HepG2 (cell line): ENCODE measurements around the gene KRT13. TPM values are rescaled to one million over a fixed set of nuclear protein-coding genes. Genes with fewer than 3 reads are reported as not detected.

Experiments used
- ATAC-seq: fragments of 200-7000 bp; cut with Tn5 transposase; 3 replicates; pipeline ENCODE4 v1.9.1; 2020; ENCODE audit warnings: mild to moderate bottlenecking, moderate library complexity
- BruUV-seq: library from RNA; stranded (reverse); fragments of 400-500 nt; replicated peaks from 2 replicates; lab custom pipeline; 2021; lab: Mats Ljungman, UMichigan
- CTCF ChIA-PET: fragments of 300-600 bp; formaldehyde crosslinking; extraction: SDS; loops from one replicate; lab custom pipeline; 2021; ENCODE audit warnings: low total read pairs, inconsistent platforms, low intra/inter-chr PET ratio; lab: Yijun Ruan, JAX
- POLR2A ChIA-PET: fragments of 350-600 bp; sonication (Branson Sonifier 250); formaldehyde crosslinking; loops from one replicate; lab custom pipeline; 2020; ENCODE audit warnings: antibody characterized with exemption, inconsistent platforms; lab: Yijun Ruan, JAX
- DNase-seq: peaks from one replicate; pipeline ENCODE4 v3.0.0-alpha.2; 2015; ENCODE audit warnings: low spot score
- FAIRE-seq: peaks from 3 replicates; lab custom pipeline; 2011; peaks lifted over from hg19 to GRCh38; lab: Jason Lieb, UNC
- H2AFZ ChIP-seq: one replicate; pipeline ENCODE4 v1.6.1; 2011; ENCODE audit warnings: low read length, inconsistent platforms
- H3K27ac ChIP-seq: fragments of 300-600 bp; 3 replicates; pipeline ENCODE4 v1.8.0; 2011; ENCODE audit warnings: mixed run types, mild to moderate bottlenecking, mixed read lengths, low read length, inconsistent platforms; ENCODE audit not compliant: insufficient read depth; ENCODE audit errors: extremely low read length
- H3K27me3 ChIP-seq, 2 experiments: fragments of 200-600 bp in 1 of 2; 2 replicates in 1 of 2; 3 replicates in 1 of 2; pipeline versions ENCODE4 v1.6.0 to v1.8.0; 2011; ENCODE audit warnings: low read length in 2 of 2, mild to moderate bottlenecking in 2 of 2, moderate library complexity in 2 of 2, inconsistent platforms in 1 of 2; ENCODE audit not compliant: insufficient read depth in 2 of 2, control insufficient read depth in 1 of 2
- H3K36me3 ChIP-seq, 2 experiments: fragments of 200-600 bp in 1 of 2; replicated peaks in 1 of 2; 2 replicates in 1 of 2; 3 replicates in 1 of 2; pipeline versions ENCODE4 v1.5.1 to v1.8.0; 2011; ENCODE audit warnings: low read length in 2 of 2, inconsistent platforms in 1 of 2; ENCODE audit not compliant: insufficient read depth in 2 of 2, control insufficient read depth in 1 of 2
- H3K4me1 ChIP-seq: 2 replicates; pipeline ENCODE4 v1.5.1; 2012; ENCODE audit warnings: low read length, inconsistent platforms; ENCODE audit not compliant: insufficient read depth
- H3K4me2 ChIP-seq: 2 replicates; pipeline ENCODE4 v1.6.0; 2011; ENCODE audit warnings: low read depth, low read length, inconsistent platforms
- H3K4me3 ChIP-seq, 3 experiments: fragments of 200-600 bp in 1 of 3; sonication (generic), shearing (Covaris generic) in 1 of 3; replicated peaks in 1 of 3; 2 replicates each; pipeline ENCODE4 v1.5.1; 2011 to 2016; ENCODE audit warnings: low read length in 3 of 3, inconsistent platforms in 2 of 3, low read depth in 2 of 3, mild to moderate bottlenecking in 2 of 3, control low read depth in 1 of 3, mixed read lengths in 1 of 3; ENCODE audit not compliant: insufficient read depth in 1 of 3
- H3K79me2 ChIP-seq: one replicate; pipeline ENCODE4 v1.6.1; 2011; ENCODE audit warnings: low read length, inconsistent platforms; ENCODE audit not compliant: insufficient read depth
- H3K9ac ChIP-seq: 2 replicates; pipeline ENCODE4 v1.6.0; 2011; ENCODE audit warnings: mild to moderate bottlenecking, low read depth, low read length, inconsistent platforms; ENCODE audit not compliant: insufficient read depth
- H3K9me3 ChIP-seq: 2 replicates; pipeline ENCODE4 v1.5.1; 2012; ENCODE audit warnings: mild to moderate bottlenecking, low read length
- H4K20me1 ChIP-seq: 2 replicates; pipeline ENCODE4 v1.6.0; 2011; ENCODE audit warnings: inconsistent platforms, mild to moderate bottlenecking, low read length, moderate library complexity; ENCODE audit not compliant: insufficient read depth
- BCL3 ChIP-seq: sonication (generic); formaldehyde crosslinking; IDR thresholded peaks from 2 replicates; pipeline ENCODE4 v1.5.1; 2020; ENCODE audit warnings: mild to moderate bottlenecking, missing genetic modification reagents, moderate library complexity
- CENPBD1 ChIP-seq: sonication (generic); formaldehyde crosslinking; IDR thresholded peaks from 2 replicates; pipeline ENCODE4 v1.8.0; 2022; ENCODE audit warnings: missing genetic modification reagents, low read depth, mild to moderate bottlenecking, borderline replicate concordance
- CREB1 ChIP-seq, 2 experiments: fragments of 450-650 bp in 1 of 2; IDR thresholded peaks; 2 replicates each; pipeline ENCODE4 v1.6.1; 2016 to 2017; ENCODE audit warnings: control low read depth in 1 of 2, mild to moderate bottlenecking in 1 of 2, missing compliant biosample characterization in 1 of 2, missing genetic modification characterization in 1 of 2
- ESRRA ChIP-seq: sonication (generic); formaldehyde crosslinking; IDR thresholded peaks from 2 replicates; pipeline ENCODE4 v1.5.1; 2020; ENCODE audit warnings: mild to moderate bottlenecking, low read depth, missing genetic modification reagents
- HOXA7 ChIP-seq: sonication (generic); formaldehyde crosslinking; IDR thresholded peaks from 2 replicates; pipeline ENCODE4 v1.8.1; 2022; ENCODE audit warnings: mild to moderate bottlenecking, missing genetic modification reagents, moderate library complexity
- KAT2B ChIP-seq: fragments of 150-350 bp; IDR thresholded peaks from 2 replicates; pipeline ENCODE4 v1.6.1; 2014; ENCODE audit warnings: low read depth, low read length, borderline replicate concordance
- KAT7 ChIP-seq: IDR thresholded peaks from 2 replicates; pipeline ENCODE4 v1.6.1; 2018; ENCODE audit warnings: borderline replicate concordance, missing compliant biosample characterization
- NR2F6 ChIP-seq, 2 experiments: IDR thresholded peaks; 2 replicates each; pipeline ENCODE4 v1.6.1; 2016; ENCODE audit warnings: antibody characterized with exemption in 1 of 2, mild to moderate bottlenecking in 1 of 2
- SRSF1 ChIP-seq: fragments of 200-400 bp; formaldehyde crosslinking; optimal IDR thresholded peaks from 2 replicates; pipeline ENCODE3; 2017; ENCODE audit warnings: mild to moderate bottlenecking, low read depth, low read length, moderate library complexity
- TGIF2 ChIP-seq: IDR thresholded peaks from 2 replicates; pipeline ENCODE4 v1.6.1; 2016; ENCODE audit warnings: control low read depth, missing compliant biosample characterization
- ZC3H13 ChIP-seq: sonication (generic); formaldehyde crosslinking; IDR thresholded peaks from 2 replicates; pipeline ENCODE4 v1.8.1; 2023; ENCODE audit warnings: mild to moderate bottlenecking, missing genetic modification reagents, moderate library complexity
- ZNF205 ChIP-seq: IDR thresholded peaks from 2 replicates; pipeline ENCODE4 v1.6.1; 2018; ENCODE audit warnings: missing biosample characterization, missing genetic modification reagents
- ZNF256 ChIP-seq: sonication (generic); formaldehyde crosslinking; conservative IDR thresholded peaks from 2 replicates; pipeline ENCODE4 v1.4.0; 2020; ENCODE audit warnings: missing genetic modification reagents
- ZNF468 ChIP-seq: sonication (generic); formaldehyde crosslinking; IDR thresholded peaks from 2 replicates; pipeline ENCODE4 v1.8.0; 2022; ENCODE audit warnings: mild to moderate bottlenecking, moderate library complexity, missing genetic modification reagents
- ZNF7 ChIP-seq: IDR thresholded peaks from 2 replicates; pipeline ENCODE4 v1.6.1; 2016; ENCODE audit warnings: missing biosample characterization, missing genetic modification reagents
- ZSCAN20 ChIP-seq: sonication (generic); formaldehyde crosslinking; IDR thresholded peaks from 2 replicates; pipeline ENCODE4 v1.4.0; 2020; ENCODE audit warnings: missing genetic modification reagents, mild to moderate bottlenecking, borderline replicate concordance
- WGBS: methylation state at CpG from one replicate; pipeline ENCODE4 v1.1.6; 2017; ENCODE audit warnings: low lambda C conversion rate; 5-methylcytosine and 5-hydroxymethylcytosine counted together
- in situ Hi-C: cut with HindIII; loops from 2 replicates; pipeline ENCODE4 v1.10.0; 2017; ENCODE audit warnings: low pct_unique_long_range_greater_than_20kb; ENCODE audit not compliant: extremely low pct_ligation_motif_present
- intact Hi-C: fragments of 100-400 bp; cut with micrococcal nuclease; formaldehyde crosslinking; loops from one replicate; pipeline ENCODE4 v1.10.0; 2022; ENCODE audit not compliant: unreplicated experiment
- polyA plus RNA-seq, 8 experiments: library from polyadenylated mRNA; depleted of rRNA in 3 of 8; stranded (reverse) in 7 of 8; unstranded in 1 of 8; fragments of >200 nt; fragmentation: Illumina TruSeq in 4 of 8; extraction: Trizol in 4 of 8; gene quantifications; 2 replicates each; pipeline versions ENCODE4 v1.2.1 to v1.2.3, GENCODE V29; 2011 to 2016; ENCODE audit warnings: low read depth in 4 of 8, missing spikeins in 1 of 8, mixed read lengths in 1 of 8; ENCODE audit not compliant: insufficient read depth in 1 of 8
- total RNA-seq, 5 experiments: library from RNA; depleted of rRNA; stranded (reverse); fragments of >200 nt; fragmentation: Illumina TruSeq; extraction: Trizol; gene quantifications; 2 replicates each; pipeline ENCODE4 v1.2.3, GENCODE V29; 2016; ENCODE audit warnings: low read depth in 1 of 5

The KRT13 gene
- total and polyA plus RNA-seq, 2 of the 13 experiments (the other 11 are each of a cell fraction or from before 2014, with no cell fraction given): not detected

GRCh38 chr17:41464173-41464572 is 41.2 kb downstream of the KRT13 start:
- intact Hi-C loops: no loop called here
- no TSS peak for BruUV-seq
- no peak overlapping the region for H3K27ac ChIP-seq
- DNase-seq: no peak
- ATAC-seq: no peak
- no peaks in the 10 kb centered on the region for H3K79me2 ChIP-seq
- in situ Hi-C loops: no loop called here
- no peak overlapping the region for H3K4me2 ChIP-seq
- peaks cover 2 to 43% of the 10 kb centered on the region in 2 experiments; a peak in 3 of 5 replicates for H3K27me3 ChIP-seq
- no peaks in the 10 kb centered on the region for H3K9me3 ChIP-seq
- H3K4me3 ChIP-seq: no peak overlapping the region
- H3K4me1 ChIP-seq: no peaks in the 10 kb centered on the region
- ChIA-PET CTCF (no interaction called here), POLR2A (no interaction called here)
- no peak for TF ChIP-seq CREB1 (IDR thresholded peaks at IDR 0.05)
- TF ChIP-seq CREB1 (CRISPR knock-in tag; IDR thresholded peaks at IDR 0.05): no peak
- H2AFZ ChIP-seq: no peak overlapping the region
- WGBS: 44% methylated on average over 11 of the region's 11 CpGs
- no peak overlapping the region for H3K9ac ChIP-seq
- no peak for FAIRE-seq
- no peaks in the 10 kb centered on the region for H3K36me3 ChIP-seq
- H4K20me1 ChIP-seq: no peaks in the 10 kb centered on the region

- Histone ChIP-seq H3K9me3 (no peaks in the 10 kb centered on the region), H3K36me3 (no peaks in the 10 kb centered on the region), H3K4me3 (no peak overlapping the region), H3K27me3 (peaks cover 2 to 43% of the 10 kb centered on the region in 2 experiments; a peak in 3 of 5 replicates), H2AFZ (no peak overlapping the region), H3K79me2 (no peaks in the 10 kb centered on the region), H3K4me1 (no peaks in the 10 kb centered on the region), H3K27ac (no peak overlapping the region), H3K4me2 (no peak overlapping the region), H4K20me1 (no peaks in the 10 kb centered on the region), H3K9ac (no peak overlapping the region)
- no peak for DNase-seq
- CTCF ChIA-PET: no interaction called here
- no peak for ATAC-seq
- 11% methylated on average over 4 of the region's 8 CpGs for WGBS
- no TSS peak for BruUV-seq
- intact Hi-C loops: no loop called here
- POLR2A ChIA-PET: no interaction called here
- no peak for TF ChIP-seq ZNF205
- TF ChIP-seq ZNF468 (CRISPR knock-in tag): no peak
- no peak for TF ChIP-seq HOXA7 (CRISPR knock-in tag)
- TF ChIP-seq NR2F6 (IDR thresholded peaks at IDR 0.05): no peak
- no peak for TF ChIP-seq NR2F6 (CRISPR knock-in tag; IDR thresholded peaks at IDR 0.05)
- TF ChIP-seq ZNF7 (CRISPR knock-in tag): no peak
- TF ChIP-seq KAT2B: no peak
- no peak for TF ChIP-seq ZC3H13 (CRISPR knock-in tag)
- no peak for TF ChIP-seq TGIF2
- no peak for TF ChIP-seq CENPBD1
- TF ChIP-seq KAT7: no peak
- no peak for TF ChIP-seq SRSF1
- TF ChIP-seq ESRRA (CRISPR knock-in tag): no peak
- no peak for TF ChIP-seq ZSCAN20 (CRISPR knock-in tag)
- no peak for TF ChIP-seq ZNF256 (CRISPR knock-in tag)
- no peak for TF ChIP-seq BCL3 (CRISPR knock-in tag)
- no peak for FAIRE-seq
- in situ Hi-C loops: no loop called here
Measured at GRCh38 chr17:41463746-41464145, 41.7 kb downstream of the KRT13 start.
